Activated CD8-positive, alpha-beta T cell treated with anti-CD3 and anti-CD28 coated beads, Interleukin-2, amount 10 ng/mL, durations not matched to agents 7 days and 5 days (primary cell): ENCODE data around the gene SYTL5. TPM values are rescaled to one million over a fixed set of nuclear protein-coding genes. Genes with fewer than 3 reads are reported as not detected.

Source experiments
- ATAC-seq: fragments of 150-1000 bp; cut with Tn5 transposase; one replicate; pipeline ENCODE4 v1.10.0; 2021; ENCODE audit warnings: moderate library complexity
- CTCF ChIA-PET: fragments of 350-600 bp; sonication (Branson Sonifier 250); formaldehyde crosslinking; loops from one replicate; lab custom pipeline; 2021; ENCODE audit warnings: antibody characterized with exemption; lab: Charles Lee
- POLR2A ChIA-PET: fragments of 350-600 bp; sonication (Branson Sonifier 250); formaldehyde crosslinking; loops from one replicate; lab custom pipeline; 2021; ENCODE audit warnings: antibody characterized with exemption; lab: Charles Lee
- DNase-seq: peaks from one replicate; pipeline ENCODE4 v3.0.0-alpha.2; 2020
- H3K27ac Mint-ChIP-seq: one replicate; pipeline ENCODE4 v1.8.0; 2021; ENCODE audit warnings: mild to moderate bottlenecking, mixed read lengths
- H3K27me3 Mint-ChIP-seq: one replicate; pipeline ENCODE4 v1.8.0; 2021; ENCODE audit warnings: low read depth, mixed read lengths
- H3K36me3 Mint-ChIP-seq: one replicate; pipeline ENCODE4 v1.8.0; 2021; ENCODE audit warnings: low read depth, mixed read lengths
- H3K4me1 Mint-ChIP-seq: one replicate; pipeline ENCODE4 v1.8.0; 2021; ENCODE audit warnings: low read depth, mixed read lengths
- H3K4me3 Mint-ChIP-seq: one replicate; pipeline ENCODE4 v1.8.0; 2021; ENCODE audit warnings: mild to moderate bottlenecking, mixed read lengths
- H3K9me3 Mint-ChIP-seq: one replicate; pipeline ENCODE4 v1.8.0; 2022; ENCODE audit warnings: mixed read lengths; ENCODE audit not compliant: insufficient read depth
- total RNA-seq, 2 experiments: library from RNA; stranded (reverse); gene quantifications; one replicate each; pipeline ENCODE4 v1.2.3, GENCODE V29; 2021

Gene SYTL5
- total RNA-seq, 2 experiments from 2014 or later = not detected

GRCh38 chrX:38126179-38126578 is 119.8 kb downstream of the SYTL5 start:
- Mint-ChIP-seq H3K27ac (no peak overlapping the region), H3K9me3 (no peaks in the 10 kb centered on the region), H3K4me3 (no peak overlapping the region), H3K4me1 (no peaks in the 10 kb centered on the region), H3K36me3 (no peaks in the 10 kb centered on the region), H3K27me3 (no peaks in the 10 kb centered on the region)
- no peak for DNase-seq
- ATAC-seq = no peak
- ChIA-PET CTCF (no interaction called here), POLR2A (no interaction called here)

GRCh38 chrX:38127961-38128360 is 121.6 kb downstream of the SYTL5 start:
- ChIA-PET CTCF (no interaction called here), POLR2A (no interaction called here)
- Mint-ChIP-seq H3K9me3 (no peaks in the 10 kb centered on the region), H3K4me1 (no peaks in the 10 kb centered on the region), H3K27me3 (no peaks in the 10 kb centered on the region), H3K4me3 (no peak overlapping the region), H3K27ac (no peak overlapping the region), H3K36me3 (no peaks in the 10 kb centered on the region)
- DNase-seq = no peak
- ATAC-seq = no peak

- no peak for DNase-seq
- H3K27ac Mint-ChIP-seq = no peak overlapping the region
- H3K9me3 Mint-ChIP-seq = no peaks in the 10 kb centered on the region
- POLR2A ChIA-PET = no interaction called here
- H3K4me1 Mint-ChIP-seq = no peaks in the 10 kb centered on the region
- H3K36me3 Mint-ChIP-seq = no peaks in the 10 kb centered on the region
- ATAC-seq = no peak
- CTCF ChIA-PET = no interaction called here
- H3K4me3 Mint-ChIP-seq = no peak overlapping the region
- H3K27me3 Mint-ChIP-seq = no peaks in the 10 kb centered on the region
Observed at GRCh38 chrX:38129366-38129765, 123.0 kb downstream of the SYTL5 start.

DNA sequence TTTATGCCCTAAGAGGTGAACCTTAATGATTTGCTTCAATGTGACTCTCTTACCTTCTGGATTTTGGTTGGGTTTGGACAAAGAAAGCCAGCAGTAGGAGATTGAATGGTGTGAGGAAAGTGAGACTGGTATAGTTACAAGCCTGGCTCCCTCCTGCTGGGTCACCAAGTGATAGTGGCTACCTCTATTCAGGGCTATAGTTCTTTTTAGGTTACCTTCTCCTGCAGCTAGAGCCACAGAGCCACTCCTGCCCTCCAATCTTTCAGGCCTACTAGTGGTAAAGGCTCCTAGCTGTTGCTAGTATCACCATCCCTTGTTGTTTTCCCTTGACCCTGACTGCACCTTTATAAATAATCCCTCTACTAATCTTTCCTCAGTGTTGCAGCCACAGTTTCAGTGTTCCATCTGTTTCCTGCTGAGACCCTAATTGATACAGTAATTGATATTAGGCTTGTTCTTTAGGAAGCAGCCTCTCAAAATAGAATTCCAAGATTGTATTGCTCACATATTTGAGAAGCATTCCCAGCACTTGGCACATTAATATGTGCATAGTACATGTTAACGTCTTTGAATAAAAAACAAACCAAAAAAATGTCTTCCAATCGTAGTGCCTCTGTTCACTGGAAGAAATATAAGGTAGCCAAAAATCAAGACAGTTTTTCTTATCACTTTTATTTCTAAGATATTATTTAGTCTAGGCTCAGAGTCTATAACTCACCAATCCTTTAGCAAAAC is 132.0 kb downstream of the SYTL5 start:
- DNase-seq (no peak), ATAC-seq (no peak)
- no peaks in the 10 kb centered on the region for H3K36me3 Mint-ChIP-seq
- ChIA-PET POLR2A (no interaction called here), CTCF (no interaction called here)
- no peaks in the 10 kb centered on the region for H3K9me3 Mint-ChIP-seq
- no peak overlapping the region for H3K4me3 Mint-ChIP-seq
- H3K27me3 Mint-ChIP-seq = no peaks in the 10 kb centered on the region
- H3K4me1 Mint-ChIP-seq = no peaks in the 10 kb centered on the region
- no peak overlapping the region for H3K27ac Mint-ChIP-seq

- H3K27ac Mint-ChIP-seq = no peak overlapping the region
- ATAC-seq (no peak), DNase-seq (no peak)
- CTCF ChIA-PET = no interaction called here
- no peaks in the 10 kb centered on the region for H3K36me3 Mint-ChIP-seq
- POLR2A ChIA-PET = no interaction called here
- H3K9me3 Mint-ChIP-seq = no peaks in the 10 kb centered on the region
- H3K4me3 Mint-ChIP-seq = no peak overlapping the region
- no peaks in the 10 kb centered on the region for H3K4me1 Mint-ChIP-seq
- H3K27me3 Mint-ChIP-seq = no peaks in the 10 kb centered on the region
Observed at GRCh38 chrX:38138900-38139299, 132.5 kb downstream of the SYTL5 start.

DNA sequence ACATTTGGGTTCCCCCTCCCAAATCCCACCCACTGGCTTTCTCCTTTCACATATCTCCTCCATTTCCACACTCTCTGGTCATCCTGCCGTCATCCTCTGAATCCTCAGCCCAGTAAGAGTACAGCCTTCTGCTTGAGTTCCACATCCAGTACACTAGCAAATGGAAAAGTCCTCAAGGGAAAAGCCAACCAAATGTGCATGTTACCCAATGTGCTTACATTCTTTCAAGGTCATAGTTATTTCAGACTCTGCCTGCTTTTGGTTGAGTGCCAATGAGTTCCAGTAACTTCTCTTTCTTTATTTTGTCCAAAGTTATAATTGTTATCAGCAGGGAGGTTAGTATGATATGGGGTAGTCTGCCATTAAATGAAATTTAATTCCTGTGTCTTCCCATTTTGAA is 136.3 kb downstream of the SYTL5 start:
- DNase-seq (no peak), ATAC-seq (no peak)
- Mint-ChIP-seq H3K27me3 (no peaks in the 10 kb centered on the region), H3K36me3 (no peaks in the 10 kb centered on the region), H3K4me1 (no peaks in the 10 kb centered on the region), H3K4me3 (no peak overlapping the region), H3K27ac (no peak overlapping the region), H3K9me3 (no peaks in the 10 kb centered on the region)
- ChIA-PET CTCF (no interaction called here), POLR2A (no interaction called here)

DNA sequence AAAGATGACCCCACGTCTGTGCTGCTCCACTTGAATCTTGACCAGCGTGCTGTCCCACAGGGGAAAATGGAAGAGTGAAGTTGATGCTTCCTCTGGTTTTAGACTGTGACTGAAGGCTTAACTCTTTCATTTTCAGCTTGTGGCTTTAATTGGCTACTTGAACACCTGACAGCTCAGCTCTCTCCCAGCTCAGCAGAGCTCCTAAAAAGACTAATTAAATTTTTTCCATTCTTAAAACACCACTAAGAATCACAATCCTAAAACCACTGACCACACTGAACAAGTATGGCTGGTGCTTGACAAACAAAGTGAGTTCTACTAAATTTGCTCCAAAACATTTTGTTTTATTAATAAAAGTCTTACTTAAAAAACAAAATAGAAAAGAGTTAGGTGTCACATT is 142.7 kb downstream of the SYTL5 start:
- DNase-seq (no peak), ATAC-seq (no peak)
- no peaks in the 10 kb centered on the region for H3K9me3 Mint-ChIP-seq
- H3K4me1 Mint-ChIP-seq = no peaks in the 10 kb centered on the region
- no peaks in the 10 kb centered on the region for H3K36me3 Mint-ChIP-seq
- ChIA-PET CTCF (interaction anchor here (1.0 kb wide), 1 partner anchor 18 kb away, joined by 3 read pairs; no protein-coding TSS in a partner anchor), POLR2A (no interaction called here)
- peaks cover 3% of the 10 kb centered on the region for H3K27me3 Mint-ChIP-seq
- no peak overlapping the region for H3K4me3 Mint-ChIP-seq
- H3K27ac Mint-ChIP-seq = no peak overlapping the region

- H3K27me3 Mint-ChIP-seq = peaks cover 3% of the 10 kb centered on the region
- H3K36me3 Mint-ChIP-seq = no peaks in the 10 kb centered on the region
- H3K9me3 Mint-ChIP-seq = no peaks in the 10 kb centered on the region
- no peak overlapping the region for H3K27ac Mint-ChIP-seq
- no peak for DNase-seq
- H3K4me3 Mint-ChIP-seq = no peak overlapping the region
- H3K4me1 Mint-ChIP-seq = no peaks in the 10 kb centered on the region
- POLR2A ChIA-PET = no interaction called here
- no peak for ATAC-seq
- CTCF ChIA-PET = no interaction called here
Observed at GRCh38 chrX:38150993-38151392, 144.6 kb downstream of the SYTL5 start.

- POLR2A ChIA-PET = no interaction called here
- CTCF ChIA-PET = no interaction called here
- Mint-ChIP-seq H3K27me3 (peaks cover 3% of the 10 kb centered on the region), H3K4me1 (no peaks in the 10 kb centered on the region), H3K27ac (no peak overlapping the region), H3K36me3 (no peaks in the 10 kb centered on the region), H3K4me3 (no peak overlapping the region), H3K9me3 (no peaks in the 10 kb centered on the region)
- DNase-seq (no peak), ATAC-seq (no peak)
Observed at GRCh38 chrX:38151441-38151840, 145.1 kb downstream of the SYTL5 start.

GRCh38 chrX:38154340-38154739 is 148.0 kb downstream of the SYTL5 start:
- CTCF ChIA-PET = no interaction called here
- no peak overlapping the region for H3K27ac Mint-ChIP-seq
- H3K9me3 Mint-ChIP-seq = no peaks in the 10 kb centered on the region

DNA sequence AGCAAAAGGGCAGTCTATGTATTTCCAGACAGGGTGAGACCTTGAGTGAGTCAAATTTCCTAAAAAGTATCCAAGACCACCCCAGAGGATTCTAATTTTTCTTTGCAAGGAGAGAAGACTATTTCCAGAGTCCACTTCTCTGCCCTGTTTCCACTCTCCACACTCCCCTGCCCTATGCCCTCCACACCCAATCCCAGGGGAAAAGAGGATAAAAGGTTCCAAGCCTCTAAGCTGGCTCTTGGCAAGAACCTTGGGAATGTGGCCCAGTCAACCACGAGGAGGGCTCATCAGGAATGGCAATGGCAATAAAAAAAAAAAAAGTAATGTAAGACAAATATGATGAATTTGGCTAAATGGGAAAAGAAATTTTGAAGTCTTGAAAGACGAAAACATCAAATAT is 148.5 kb downstream of the SYTL5 start:
- H3K9me3 Mint-ChIP-seq = no peaks in the 10 kb centered on the region
- no peak for ATAC-seq
- H3K27ac Mint-ChIP-seq = no peak overlapping the region
- no peak overlapping the region for H3K4me3 Mint-ChIP-seq
- H3K27me3 Mint-ChIP-seq = peaks cover 3% of the 10 kb centered on the region
- ChIA-PET POLR2A (no interaction called here), CTCF (no interaction called here)
- H3K36me3 Mint-ChIP-seq = no peaks in the 10 kb centered on the region
- no peaks in the 10 kb centered on the region for H3K4me1 Mint-ChIP-seq
- DNase-seq = no peak

More at GRCh38 chrX:38154340-38154739, 148.0 kb downstream of the SYTL5 start:
- DNase-seq (no peak), ATAC-seq (no peak)
- no peaks in the 10 kb centered on the region for H3K36me3 Mint-ChIP-seq
- no peaks in the 10 kb centered on the region for H3K4me1 Mint-ChIP-seq
- no peak overlapping the region for H3K4me3 Mint-ChIP-seq
- POLR2A ChIA-PET = no interaction called here
- peaks cover 3% of the 10 kb centered on the region for H3K27me3 Mint-ChIP-seq

DNA sequence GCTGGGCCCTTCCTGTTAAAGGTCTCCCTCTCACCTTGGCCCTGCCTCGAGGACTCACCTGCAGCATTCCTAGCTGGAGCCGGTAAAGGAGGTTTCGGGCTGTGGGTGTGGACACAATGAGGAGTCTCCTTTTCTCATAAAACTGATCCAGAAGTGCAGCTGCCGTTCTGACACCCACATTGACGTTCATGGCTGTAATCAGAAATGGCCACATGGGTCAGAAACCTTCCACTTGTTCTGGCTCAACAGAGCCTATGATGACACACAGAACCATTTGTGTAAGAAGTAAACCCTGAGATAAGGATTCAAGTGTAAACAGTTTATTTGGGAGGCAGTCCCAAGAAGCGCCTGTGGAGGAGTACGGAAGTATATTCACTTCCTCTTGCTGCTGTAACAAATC is 150.5 kb downstream of the SYTL5 start:
- no peaks in the 10 kb centered on the region for H3K9me3 Mint-ChIP-seq
- ChIA-PET CTCF (interaction anchor here (0.6 kb wide), 1 partner anchor 433 kb away, joined by 3 read pairs; no protein-coding TSS in a partner anchor), POLR2A (no interaction called here)
- ATAC-seq (no peak), DNase-seq (no peak)
- no peak overlapping the region for H3K27ac Mint-ChIP-seq
- no peak overlapping the region for H3K4me3 Mint-ChIP-seq
- no peaks in the 10 kb centered on the region for H3K4me1 Mint-ChIP-seq
- H3K36me3 Mint-ChIP-seq = no peaks in the 10 kb centered on the region
- peaks cover 3% of the 10 kb centered on the region for H3K27me3 Mint-ChIP-seq

- Mint-ChIP-seq H3K4me3 (no peak overlapping the region), H3K4me1 (no peaks in the 10 kb centered on the region), H3K27ac (no peak overlapping the region), H3K9me3 (no peaks in the 10 kb centered on the region), H3K36me3 (no peaks in the 10 kb centered on the region), H3K27me3 (peaks cover 3% of the 10 kb centered on the region)
- POLR2A ChIA-PET = no interaction called here
- ATAC-seq (no peak), DNase-seq (no peak)
- CTCF ChIA-PET = no interaction called here
Observed at GRCh38 chrX:38163193-38163592, 156.8 kb downstream of the SYTL5 start.
